Measurements from ENCODE around the gene SNAI3.

DNA sequence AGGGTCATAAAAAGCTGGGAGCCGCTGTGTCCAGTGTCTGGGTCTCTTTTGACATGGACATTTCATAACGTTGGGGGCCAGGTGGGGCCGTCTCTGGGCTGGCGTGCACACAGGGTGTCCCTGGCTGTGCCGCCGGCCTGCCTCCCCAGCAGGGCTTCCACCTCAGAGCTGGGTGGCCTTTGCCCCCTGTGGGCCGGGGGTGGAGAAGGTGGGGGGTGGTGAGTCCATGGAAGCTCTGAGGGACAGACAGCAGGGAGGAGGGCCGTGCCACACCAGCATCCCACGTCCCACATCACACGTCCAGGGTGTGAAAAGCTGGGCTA is 908 bp upstream of the SNAI3 start:
- TF ChIP-seq, protein P1, sequence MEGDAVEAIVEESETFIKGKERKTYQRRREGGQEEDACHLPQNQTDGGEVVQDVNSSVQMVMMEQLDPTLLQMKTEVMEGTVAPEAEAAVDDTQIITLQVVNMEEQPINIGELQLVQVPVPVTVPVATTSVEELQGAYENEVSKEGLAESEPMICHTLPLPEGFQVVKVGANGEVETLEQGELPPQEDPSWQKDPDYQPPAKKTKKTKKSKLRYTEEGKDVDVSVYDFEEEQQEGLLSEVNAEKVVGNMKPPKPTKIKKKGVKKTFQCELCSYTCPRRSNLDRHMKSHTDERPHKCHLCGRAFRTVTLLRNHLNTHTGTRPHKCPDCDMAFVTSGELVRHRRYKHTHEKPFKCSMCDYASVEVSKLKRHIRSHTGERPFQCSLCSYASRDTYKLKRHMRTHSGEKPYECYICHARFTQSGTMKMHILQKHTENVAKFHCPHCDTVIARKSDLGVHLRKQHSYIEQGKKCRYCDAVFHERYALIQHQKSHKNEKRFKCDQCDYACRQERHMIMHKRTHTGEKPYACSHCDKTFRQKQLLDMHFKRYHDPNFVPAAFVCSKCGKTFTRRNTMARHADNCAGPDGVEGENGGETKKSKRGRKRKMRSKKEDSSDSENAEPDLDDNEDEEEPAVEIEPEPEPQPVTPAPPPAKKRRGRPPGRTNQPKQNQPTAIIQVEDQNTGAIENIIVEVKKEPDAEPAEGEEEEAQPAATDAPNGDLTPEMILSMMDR (conservative IDR thresholded peaks at IDR 0.05 in 1 of 2, IDR thresholded peaks at IDR 0.05 in 1 of 2; ENCODE audit: extremely low read depth in 1 of 2, insufficient read depth in 1 of 2, low read depth in 1 of 2, low read length in 2 of 2), result no peak
- no peak for TF ChIP-seq EZH2 (IDR thresholded peaks at IDR 0.05; ENCODE audit: borderline replicate concordance, low read length)
